GM21423 (cell line): ENCODE data around the gene ADGRF1.
"Not testable (repeated sequence)": the region's sequence is repeated elsewhere in the genome, so short reads cannot be mapped to it uniquely, and the experiment has no call there.

Experiments
- ATAC-seq: cut with Tn5 transposase; IDR thresholded peaks from one replicate; pipeline ENCODE4 v1.9.1; 2021; ENCODE audit warnings: mild to moderate bottlenecking, moderate library complexity; ENCODE audit not compliant: unreplicated experiment

The ADGRF1 gene

DNA sequence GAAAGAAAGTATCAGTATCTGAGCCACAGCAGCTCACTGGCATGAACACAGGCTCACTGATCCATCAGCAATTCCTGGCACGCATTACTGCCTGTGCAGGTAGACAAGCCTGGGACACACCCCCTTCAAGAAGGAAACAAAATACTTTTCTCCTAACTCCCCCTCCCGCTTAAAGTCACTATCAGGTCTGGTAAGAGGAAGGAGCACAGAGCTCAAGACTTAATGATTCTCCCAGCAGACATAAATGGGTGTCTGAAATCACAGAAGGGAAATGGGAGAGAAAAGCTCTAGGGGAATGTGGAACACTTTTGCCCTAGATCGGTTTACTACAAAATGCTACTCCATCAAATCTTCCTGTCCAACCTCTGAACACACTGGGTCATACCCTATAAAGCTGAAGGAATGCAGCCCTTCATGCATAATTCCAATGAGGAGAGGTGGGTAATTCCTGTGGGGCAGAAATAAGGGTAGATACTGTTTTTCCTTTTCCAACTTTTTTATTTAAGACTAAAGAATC lies at the start of gene ADGRF1:
TSS of gene ADGRF1 (minus strand) at position 58 of the 517 bp plus-strand sequence. CDS start 13,271 bp downstream, outside the sequence.
- no peak for ATAC-seq

DNA sequence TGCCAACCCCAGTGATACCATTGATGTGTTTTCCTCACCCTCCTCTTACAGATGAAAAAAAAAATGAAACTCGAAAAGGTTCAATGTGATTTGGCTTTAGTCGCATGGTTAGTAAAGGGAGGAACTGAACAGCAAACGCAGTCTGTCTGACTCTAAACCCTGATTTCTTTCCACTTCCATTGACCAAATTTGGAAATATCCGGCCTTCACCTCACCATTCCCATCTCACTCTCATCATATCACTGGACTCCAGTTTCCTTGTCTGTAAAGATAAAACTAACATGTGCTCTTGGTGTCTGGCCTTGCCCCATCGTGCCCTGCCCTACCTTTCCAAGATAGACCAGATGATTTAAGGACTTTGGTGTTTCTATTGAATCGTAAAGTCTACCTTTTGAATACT lies 48.7 kb upstream of the ADGRF1 start:
- no peak for ATAC-seq

DNA sequence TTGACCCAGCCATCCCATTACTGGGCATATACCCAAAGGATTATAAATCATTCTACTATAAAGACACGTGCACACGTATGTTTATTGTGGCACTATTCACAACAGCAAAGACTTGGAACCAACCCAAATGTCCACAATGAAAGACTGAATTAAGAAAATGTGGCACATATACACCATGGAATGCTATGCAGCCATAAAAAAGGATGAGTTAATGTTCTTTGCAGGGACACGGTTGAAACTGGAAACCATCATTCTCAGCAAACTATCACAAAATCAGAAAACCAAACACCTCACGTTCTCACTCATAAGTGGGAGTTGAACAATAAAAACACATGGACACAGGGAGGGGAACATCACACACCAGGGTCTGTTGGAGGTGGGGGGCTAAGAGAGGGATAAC lies 47.3 kb upstream of the ADGRF1 start:
- not testable (repeated sequence) for ATAC-seq

DNA sequence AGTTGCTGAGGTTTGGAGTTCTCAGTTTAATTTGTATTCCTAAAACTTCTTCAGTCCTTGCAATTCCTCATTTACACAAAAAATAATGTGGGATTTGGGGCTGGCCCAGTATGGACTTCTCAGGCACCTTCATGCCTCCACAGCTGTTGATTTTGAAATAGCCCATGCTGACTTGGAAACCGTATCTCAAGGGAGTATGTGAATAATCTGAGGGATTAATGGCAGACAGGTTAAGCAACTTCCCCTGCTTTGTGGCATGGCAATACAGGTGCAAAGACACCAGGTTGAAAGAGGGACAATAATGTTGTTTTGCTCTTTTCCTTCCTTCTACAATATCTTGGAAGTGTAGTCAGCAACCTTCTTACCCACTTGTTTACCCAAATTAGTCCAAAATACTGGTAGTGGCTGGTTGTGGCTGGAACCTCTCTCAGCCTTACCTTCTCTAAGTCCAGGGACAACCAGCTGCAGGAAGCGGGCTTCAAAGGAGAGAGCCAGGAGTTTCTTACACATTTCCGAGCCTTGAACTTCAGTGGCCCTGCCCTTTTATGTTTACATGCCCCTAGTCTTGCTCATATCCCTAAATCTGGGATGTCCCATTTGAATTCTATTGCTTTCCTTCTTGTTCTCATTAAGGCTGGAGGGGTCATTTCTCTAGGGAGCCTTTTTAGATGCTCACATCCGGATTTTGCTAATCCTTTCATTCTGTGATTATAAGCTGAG lies 44.1 kb upstream of the ADGRF1 start:
- ATAC-seq, result no peak

DNA sequence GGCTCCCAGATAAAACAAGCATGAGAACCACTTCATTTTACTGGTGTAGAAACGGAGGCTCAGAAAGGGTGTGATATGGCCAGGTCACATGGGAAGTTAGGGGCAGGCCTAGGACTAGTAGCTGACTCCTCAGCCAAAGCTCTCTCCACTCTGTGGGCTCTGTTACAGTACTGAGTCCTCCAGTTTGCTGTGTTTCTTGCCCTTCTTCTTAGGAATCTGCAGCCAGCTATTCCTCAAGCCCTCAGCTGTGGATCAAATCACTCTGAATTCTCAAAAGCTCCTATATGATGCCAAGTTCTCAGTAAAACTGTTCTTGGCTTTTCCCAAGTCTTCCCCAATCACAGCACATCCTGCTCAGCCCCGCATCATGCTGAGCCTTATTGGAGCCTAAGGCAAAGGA lies 42.5 kb upstream of the ADGRF1 start:
- ATAC-seq, result no peak

DNA sequence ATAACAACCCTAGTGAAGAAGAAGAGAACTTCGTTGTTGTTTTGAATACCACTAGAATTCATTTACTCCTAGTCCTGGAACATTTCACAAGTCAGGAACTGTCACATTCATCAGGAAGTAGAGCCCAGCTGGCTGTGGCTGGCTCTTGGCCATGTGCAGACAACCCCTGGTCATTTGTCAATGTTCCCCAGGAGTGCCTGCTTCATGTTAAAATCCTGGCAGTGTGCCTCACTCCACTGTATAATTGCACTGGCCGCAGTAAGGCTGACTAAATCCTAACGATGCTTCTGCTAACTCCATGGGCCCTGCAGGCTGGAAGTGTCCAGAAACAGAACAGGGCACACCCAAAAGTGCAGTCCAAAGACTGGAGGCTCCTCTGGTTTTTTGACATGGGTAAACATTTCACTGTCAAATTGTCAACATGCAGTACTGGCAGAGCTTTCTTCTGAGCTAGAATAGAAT lies 41.5 kb upstream of the ADGRF1 start:
- no peak for ATAC-seq

DNA sequence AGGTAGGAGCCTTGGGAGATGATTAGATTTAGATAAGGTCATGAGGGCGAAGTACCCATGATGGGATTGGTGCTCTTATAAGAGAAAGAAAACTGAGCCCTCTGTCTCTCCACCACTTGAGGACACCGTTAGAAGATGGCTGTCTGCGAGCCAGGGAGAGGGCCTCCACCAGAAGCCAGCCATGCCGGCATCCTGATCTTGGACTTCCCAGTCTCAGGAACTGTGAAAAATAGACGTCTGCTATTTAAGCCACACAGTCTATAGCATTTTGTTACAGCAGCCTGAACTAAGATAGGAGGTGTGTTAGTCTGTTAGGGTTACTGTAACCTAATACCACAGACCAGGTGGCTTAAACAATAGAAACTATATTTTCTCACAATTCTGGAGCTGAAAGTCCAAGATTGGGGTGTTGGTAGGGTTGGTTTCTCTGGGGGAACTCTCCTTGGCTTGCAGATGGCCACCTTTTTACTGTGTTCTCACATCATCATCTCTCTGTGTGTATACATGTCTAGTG lies 38.0 kb upstream of the ADGRF1 start:
- no peak for ATAC-seq

DNA sequence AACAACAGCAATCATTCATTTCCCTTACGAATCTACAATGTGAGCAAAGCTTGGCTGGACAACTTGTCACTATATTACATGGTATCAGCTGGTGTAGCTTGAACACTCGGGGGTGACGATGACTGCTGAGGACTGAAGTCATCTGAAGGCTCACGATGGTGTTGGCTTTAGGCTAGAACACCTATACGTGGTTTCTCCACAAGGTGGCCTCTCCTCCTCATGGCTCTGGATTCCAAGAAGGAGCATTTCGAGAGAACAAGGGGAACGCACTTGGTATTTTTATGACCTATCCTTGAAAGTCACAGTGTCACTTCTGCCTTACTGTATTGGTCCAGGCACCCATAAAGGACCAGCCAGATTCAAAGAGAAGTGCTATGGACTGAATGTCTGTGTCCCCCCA lies 37.5 kb upstream of the ADGRF1 start:
- no peak for ATAC-seq

DNA sequence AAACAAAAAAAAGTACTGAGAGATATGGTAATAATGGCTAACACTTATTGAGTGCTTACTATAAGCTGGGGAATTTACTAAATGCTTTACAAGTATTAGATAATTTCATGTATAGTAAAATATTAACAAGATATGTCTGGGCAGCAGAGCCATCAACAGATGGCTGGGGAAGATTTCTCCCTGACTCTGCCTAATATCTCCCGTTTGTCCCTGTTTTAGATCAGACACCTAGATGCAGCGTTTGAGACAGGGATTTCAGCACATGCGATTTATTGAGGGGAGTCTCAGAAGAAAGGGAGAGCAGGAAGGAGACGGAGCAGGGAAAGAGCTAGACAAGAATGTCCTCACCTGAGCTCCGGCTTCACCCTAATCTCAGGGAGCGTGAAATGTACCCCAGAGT lies 36.9 kb upstream of the ADGRF1 start:
- no peak for ATAC-seq

DNA sequence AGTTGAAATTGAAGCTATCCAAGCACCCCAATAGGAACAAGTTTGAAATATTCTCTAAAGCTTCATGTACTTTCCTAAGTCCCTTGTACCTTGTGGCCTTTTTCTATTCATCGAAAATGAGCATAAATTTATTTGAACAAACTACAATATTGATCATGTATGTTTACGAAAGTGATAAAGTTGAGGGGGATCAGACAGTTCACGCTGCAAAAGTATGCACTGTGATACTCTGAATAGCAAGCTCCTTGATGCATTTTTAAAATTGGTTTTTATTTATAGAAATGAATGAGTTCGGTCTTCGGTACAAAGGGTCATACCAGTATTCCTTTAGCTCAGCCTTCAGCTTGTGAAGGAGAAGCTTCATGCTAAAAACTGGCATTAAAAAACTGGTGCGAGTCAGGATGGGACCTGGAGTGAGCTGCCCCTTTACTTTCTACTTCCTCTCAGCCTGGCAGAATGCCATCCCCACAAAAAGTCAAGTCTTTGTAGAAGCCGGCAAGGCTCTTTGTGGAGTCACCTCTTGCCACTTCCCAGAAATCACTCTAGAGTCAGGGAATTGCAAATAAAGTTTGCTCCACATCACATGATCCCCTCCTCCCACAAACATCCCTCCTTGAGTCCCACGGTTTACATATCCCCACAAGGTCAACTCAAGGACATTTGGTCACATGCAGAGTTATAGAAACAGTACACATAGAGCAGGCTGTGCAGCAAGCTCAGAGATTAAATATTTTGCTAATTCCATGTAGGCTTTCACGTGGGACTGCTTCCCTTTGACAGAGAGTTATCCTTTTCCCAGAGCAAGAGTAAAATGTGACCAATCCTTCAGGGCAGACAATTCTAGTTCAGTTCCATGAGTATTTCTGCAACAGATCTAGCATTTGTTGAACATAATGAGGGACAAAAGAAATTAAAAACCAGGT lies 34.6 kb upstream of the ADGRF1 start:
- no peak for ATAC-seq

DNA sequence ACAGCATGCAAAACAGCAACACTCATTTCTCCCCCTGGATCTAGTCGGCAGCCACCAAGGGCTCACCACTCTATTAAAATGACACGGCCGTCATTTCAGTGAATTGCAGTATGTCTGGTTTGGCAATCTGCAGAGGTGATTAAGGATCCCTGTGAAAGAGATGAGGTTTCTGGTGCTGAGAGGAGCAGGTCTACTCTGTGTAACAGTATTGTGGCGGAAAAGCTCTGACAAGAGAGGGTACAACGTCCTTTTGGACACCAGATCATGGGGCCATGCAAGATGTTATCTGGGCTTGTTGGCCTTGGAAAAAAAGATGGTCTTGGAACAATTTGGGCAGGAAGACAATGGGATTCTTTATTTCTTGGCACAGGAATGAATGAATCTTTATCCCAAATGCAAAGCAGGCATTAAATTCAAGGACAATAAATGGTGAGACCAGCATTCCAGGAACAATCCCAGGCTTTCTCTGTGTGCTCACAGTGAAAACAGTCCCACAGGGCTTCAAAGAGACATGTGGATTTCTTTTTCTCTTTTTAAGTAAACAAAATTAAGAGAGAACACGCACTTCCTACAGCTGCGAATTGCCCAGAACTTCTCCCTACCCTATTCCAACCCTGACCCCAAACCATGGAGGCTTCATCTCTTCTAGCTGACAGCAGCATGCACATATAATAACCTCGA lies 33.7 kb upstream of the ADGRF1 start:
- ATAC-seq, result no peak

DNA sequence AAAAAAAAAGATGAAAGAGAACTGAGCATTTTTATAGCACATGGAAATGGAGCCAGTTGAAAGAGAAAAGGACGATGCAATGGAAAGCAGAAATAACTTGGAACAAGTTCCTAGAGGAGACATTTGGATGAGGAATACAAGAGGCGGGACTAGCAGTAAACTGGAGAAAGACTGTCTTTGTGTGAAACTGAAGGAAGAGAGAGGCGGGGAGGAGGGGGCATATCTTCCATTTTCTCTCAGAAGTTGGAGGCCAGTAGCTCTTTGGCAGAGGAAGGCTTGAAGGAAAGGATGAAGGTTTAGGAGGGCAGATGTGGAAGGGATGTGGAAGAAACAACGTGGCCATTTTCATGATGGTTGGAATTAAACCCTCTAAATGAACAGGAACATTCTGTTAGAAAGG lies 33.0 kb upstream of the ADGRF1 start:
- ATAC-seq, result no peak

DNA sequence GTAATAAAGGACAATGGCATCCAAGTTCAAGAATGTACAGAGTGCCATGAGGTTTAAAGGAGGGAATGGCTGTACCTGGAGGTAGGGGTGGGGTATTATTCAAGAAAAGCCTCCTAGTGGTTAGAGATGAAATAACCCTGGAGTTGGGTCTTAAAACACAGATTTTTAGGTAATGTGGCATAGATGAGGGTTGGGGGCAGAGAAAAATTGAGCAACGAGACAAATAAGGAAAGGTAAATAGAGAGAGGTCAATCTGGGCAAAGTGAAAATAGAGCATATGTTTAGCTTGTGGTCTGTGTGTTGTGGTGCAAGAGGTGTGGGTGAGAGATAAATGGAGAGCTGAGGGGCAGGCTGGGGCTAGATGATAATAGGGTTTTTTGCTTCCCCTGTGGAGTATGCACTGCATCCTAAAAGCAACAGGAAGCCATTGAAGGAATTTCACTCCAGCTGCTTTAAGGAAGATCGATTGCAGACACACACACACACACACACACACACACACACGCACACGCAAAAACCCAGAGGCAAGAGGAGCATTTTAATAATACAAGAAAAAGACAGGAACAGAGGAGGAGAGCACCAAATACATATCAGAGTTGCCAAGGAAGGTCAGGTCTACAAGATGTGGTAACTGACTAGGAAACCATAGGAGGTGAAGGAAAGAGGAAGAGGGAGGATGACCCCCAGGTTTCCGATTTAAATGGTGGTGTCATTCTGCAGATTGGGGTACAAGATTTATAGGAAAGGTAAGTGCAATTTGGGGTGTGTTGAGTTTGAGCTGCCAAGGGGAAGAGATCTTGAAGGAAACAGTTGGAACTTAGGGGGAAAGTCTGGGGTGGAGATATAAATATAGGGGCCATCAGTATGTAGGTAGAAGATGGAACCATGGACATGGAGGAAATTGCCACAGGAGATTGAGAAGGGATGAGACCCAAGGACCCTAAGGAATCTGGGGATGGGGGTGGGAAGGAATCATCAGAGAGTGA lies 31.3 kb upstream of the ADGRF1 start:
- no peak for ATAC-seq

DNA sequence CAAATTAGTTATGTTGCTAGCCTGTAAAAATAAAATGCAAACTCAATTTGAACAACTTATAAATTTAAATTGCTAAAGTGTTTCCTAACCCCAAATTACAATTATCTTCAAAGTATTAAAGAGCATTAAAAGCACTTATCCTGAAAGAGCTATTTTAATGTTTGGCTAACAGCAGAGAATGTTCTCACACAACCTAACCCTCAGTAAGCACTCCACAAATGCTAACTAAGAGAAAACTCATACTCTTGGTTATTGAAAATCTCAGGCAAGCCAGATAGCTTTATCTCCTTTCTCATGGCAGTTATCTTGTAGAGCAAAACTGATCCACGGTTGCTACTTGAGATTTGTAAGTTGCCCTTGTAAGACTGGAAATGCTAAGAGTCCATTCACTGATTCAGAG lies 30.5 kb upstream of the ADGRF1 start:
- no peak for ATAC-seq

DNA sequence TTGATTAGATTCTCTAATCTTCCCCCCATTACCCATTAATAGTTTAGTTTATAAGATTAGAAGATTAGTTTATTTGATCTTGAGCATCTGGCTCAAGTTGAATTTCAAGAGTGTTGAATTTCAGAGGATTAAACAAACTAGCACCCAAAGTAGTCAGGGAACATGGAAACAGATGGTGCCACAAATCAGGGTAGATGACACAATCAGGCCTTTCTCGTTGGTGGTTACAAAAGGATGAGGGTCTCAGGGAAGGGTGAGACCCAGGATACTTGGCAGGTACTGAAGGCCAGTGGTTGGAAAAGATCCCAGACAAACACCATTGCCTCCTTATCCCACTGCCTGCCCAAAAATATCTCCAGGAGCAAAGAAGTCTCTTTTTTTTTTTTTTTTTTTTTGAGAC lies 29.5 kb upstream of the ADGRF1 start:
- no peak for ATAC-seq

DNA sequence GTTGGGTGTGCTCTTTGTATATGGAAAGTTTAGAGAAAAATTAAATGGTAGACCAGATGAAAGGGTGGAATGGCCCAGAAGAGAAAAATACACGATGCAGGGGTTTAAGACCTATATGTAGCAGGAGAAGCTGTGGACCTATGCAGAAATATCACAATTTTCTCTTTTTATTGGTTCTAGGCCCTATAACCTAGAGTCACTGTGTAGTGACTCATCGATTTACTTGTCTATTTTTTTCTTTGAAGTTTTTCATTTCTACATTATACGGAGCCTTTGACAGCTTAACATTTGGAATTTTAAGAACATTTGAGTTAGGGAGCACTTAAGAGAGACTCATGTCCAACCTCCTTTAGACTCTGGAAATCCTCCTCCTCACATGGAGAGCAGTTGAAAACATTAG lies 28.3 kb upstream of the ADGRF1 start:
- ATAC-seq, result no peak

DNA sequence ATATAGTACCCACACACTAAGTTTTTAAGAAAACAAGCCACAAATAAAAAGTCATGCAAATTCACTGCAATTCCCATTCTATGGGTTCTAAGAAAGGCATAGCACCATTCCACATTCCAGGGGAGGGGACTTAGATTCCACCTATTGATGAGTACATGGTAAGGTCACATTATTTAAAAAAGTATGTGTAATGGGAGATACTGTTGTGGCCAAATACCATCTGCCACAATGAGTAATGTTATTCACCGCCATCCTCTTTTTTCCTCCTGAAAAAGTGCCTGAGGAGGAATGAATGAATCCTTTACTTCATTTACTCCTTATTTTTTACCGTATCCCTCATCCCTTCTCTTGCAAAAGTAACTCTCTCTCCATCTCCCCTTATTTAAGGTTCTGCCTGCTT lies 27.0 kb upstream of the ADGRF1 start:
- ATAC-seq, result no peak

DNA sequence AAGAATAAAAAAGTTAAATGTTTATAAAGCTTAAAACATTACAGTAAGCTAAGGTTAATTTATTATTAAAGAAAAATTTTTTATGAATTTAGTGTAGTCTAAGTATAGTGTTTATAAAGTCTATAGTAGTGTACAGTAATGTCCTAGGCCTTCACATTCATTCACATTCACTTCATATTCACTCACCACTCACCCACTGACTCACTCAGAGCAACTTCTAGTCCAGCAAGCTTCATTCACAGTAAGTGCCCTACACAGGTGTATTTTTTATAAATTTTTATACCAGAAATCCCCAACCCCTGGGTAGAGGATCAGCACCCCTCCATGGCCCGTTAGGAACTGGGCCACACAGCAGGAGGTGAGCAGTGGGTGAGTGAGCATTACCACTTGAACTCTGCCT lies 24.3 kb upstream of the ADGRF1 start:
- ATAC-seq, result no peak

DNA sequence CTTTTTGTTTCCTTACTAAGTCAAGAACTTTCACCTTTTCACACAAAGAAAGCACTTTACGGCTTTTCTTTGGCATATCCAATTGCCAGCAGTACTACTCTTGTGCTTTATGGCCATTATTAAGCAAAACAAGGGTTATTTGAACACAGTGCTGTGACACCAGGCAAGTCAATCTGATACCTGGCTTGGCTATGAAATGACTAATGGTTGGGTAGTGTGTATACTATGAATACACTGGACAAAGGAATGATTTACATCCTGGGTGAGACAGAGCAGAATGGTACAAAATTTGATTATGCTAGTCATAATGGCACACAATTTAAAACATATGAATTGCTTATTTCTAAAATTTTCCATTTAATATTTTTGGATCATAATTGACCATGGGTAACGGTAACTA lies 22.1 kb upstream of the ADGRF1 start:
- ATAC-seq, result no peak

DNA sequence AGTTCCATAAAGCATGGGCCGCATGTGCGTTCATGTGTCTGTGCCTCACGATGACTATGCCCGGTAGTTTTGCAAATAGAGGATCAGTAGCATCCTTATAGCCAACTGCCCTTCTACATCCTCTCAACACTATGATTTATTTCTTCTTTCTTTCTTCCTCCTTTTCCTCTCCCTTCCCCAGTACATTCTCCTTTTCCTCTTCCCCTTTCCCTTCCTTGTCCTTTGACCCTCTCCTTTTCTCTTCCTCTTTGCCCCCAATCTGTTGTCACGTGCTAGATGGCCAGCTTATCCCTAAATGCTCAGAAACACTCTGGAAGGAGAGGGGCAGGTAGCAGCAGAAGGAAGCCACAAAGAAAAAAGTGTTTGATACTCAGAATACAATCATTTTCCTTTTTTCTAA lies 20.2 kb upstream of the ADGRF1 start:
- no peak for ATAC-seq
